ENCODE results near the gene RHOH. TPM values are rescaled to one million over a fixed set of nuclear protein-coding genes. Genes with fewer than 3 reads are reported as not detected.

RHOH gene
- total and polyA plus RNA-seq, 2 of the 13 experiments (the other 11 are each of a cell fraction or from before 2014, with no cell fraction given), result 0.57 TPM; not detected in 1

GRCh38 chr4:40149960-40150385, 46.9 kb upstream of the RHOH start:
- no peaks in the 10 kb centered on the region for H4K20me1 ChIP-seq (ENCODE audit: insufficient read depth, low read length)
- H3K9me3 ChIP-seq (ENCODE audit: low read length), result no peaks in the 10 kb centered on the region
- intact Hi-C loops (cut with micrococcal nuclease; ENCODE audit: unreplicated experiment) (loop anchor here (1.0 kb wide), 1 partner anchor 159 kb away; no protein-coding TSS in a partner anchor), in situ Hi-C loops (cut with HindIII; ENCODE audit: extremely low pct_ligation_motif_present, low pct_unique_long_range_greater_than_20kb) (loop anchor here (5.0 kb wide), 1 partner anchor 157 kb away; no protein-coding TSS in a partner anchor)
- 74% methylated on average over 3 of the region's 3 CpGs for WGBS (ENCODE audit: low lambda C conversion rate)
- FAIRE-seq (peak; percentile 81), ATAC-seq (peak; percentile 78), DNase-seq (ENCODE audit: low spot score) (peak; percentile 65)
- H3K27ac ChIP-seq (ENCODE audit: extremely low read length, insufficient read depth, low read length), result no peak overlapping the region
- no peak overlapping the region for H2AFZ ChIP-seq (ENCODE audit: low read length)
- no peak overlapping the region for H3K4me2 ChIP-seq (ENCODE audit: low read depth, low read length)
- H3K4me3 ChIP-seq (replicated peaks in 1 of 3; ENCODE audit: insufficient read depth in 1 of 3, low read depth in 2 of 3, low read length in 3 of 3), result no peak overlapping the region
- ChIA-PET CTCF (ENCODE audit: low intra/inter-chr PET ratio, low total read pairs) (interaction anchor here (0.9 to 1.4 kb wide), 6 partner anchors 159 to 358 kb away, joined by 3 to 29 read pairs (median 5); no protein-coding TSS in a partner anchor), POLR2A (no interaction called here)
- H3K27me3 ChIP-seq (ENCODE audit: control insufficient read depth in 1 of 2, insufficient read depth in 2 of 2, low read length in 2 of 2), result no peaks in the 10 kb centered on the region
- H3K4me1 ChIP-seq (ENCODE audit: insufficient read depth, low read length), result no peaks in the 10 kb centered on the region
- BruUV-seq (replicated peaks), result no TSS peak
- H3K9ac ChIP-seq (ENCODE audit: insufficient read depth, low read depth, low read length), result no peak overlapping the region
- H3K36me3 ChIP-seq (replicated peaks in 1 of 2; ENCODE audit: control insufficient read depth in 1 of 2, insufficient read depth in 2 of 2, low read length in 2 of 2), result 0 out of 5 replicates have a peak, but pooled peaks cover 0 to 14% of the 10 kb centered on the region in 2 experiments
- H3K79me2 ChIP-seq (ENCODE audit: insufficient read depth, low read length), result no peaks in the 10 kb centered on the region
- TF ChIP-seq CCAR2 (optimal IDR thresholded peaks at IDR 0.05; ENCODE audit: low read depth, low read length), result no peak
- TF ChIP-seq ZNF749 (CRISPR knock-in tag; IDR thresholded peaks at IDR 0.05; ENCODE audit: borderline replicate concordance), result no peak
- peak; percentile 89 for TF ChIP-seq STAG1 (CRISPR knock-in tag; IDR thresholded peaks at IDR 0.05)
- TF ChIP-seq ZNF484 (CRISPR knock-in tag; IDR thresholded peaks at IDR 0.05; ENCODE audit: borderline replicate concordance, low read depth), result peak; percentile 78; the same call in 1 of the 2 replicates
- TF ChIP-seq THRA (CRISPR knock-in tag; IDR thresholded peaks at IDR 0.05; ENCODE audit: borderline replicate concordance), result 0 out of 2 replicates have a peak, but pooled peaks have one; percentile 29
- no peak for TF ChIP-seq ZNF232 (CRISPR knock-in tag; IDR thresholded peaks at IDR 0.05; ENCODE audit: borderline replicate concordance)
- TF ChIP-seq, protein P1, sequence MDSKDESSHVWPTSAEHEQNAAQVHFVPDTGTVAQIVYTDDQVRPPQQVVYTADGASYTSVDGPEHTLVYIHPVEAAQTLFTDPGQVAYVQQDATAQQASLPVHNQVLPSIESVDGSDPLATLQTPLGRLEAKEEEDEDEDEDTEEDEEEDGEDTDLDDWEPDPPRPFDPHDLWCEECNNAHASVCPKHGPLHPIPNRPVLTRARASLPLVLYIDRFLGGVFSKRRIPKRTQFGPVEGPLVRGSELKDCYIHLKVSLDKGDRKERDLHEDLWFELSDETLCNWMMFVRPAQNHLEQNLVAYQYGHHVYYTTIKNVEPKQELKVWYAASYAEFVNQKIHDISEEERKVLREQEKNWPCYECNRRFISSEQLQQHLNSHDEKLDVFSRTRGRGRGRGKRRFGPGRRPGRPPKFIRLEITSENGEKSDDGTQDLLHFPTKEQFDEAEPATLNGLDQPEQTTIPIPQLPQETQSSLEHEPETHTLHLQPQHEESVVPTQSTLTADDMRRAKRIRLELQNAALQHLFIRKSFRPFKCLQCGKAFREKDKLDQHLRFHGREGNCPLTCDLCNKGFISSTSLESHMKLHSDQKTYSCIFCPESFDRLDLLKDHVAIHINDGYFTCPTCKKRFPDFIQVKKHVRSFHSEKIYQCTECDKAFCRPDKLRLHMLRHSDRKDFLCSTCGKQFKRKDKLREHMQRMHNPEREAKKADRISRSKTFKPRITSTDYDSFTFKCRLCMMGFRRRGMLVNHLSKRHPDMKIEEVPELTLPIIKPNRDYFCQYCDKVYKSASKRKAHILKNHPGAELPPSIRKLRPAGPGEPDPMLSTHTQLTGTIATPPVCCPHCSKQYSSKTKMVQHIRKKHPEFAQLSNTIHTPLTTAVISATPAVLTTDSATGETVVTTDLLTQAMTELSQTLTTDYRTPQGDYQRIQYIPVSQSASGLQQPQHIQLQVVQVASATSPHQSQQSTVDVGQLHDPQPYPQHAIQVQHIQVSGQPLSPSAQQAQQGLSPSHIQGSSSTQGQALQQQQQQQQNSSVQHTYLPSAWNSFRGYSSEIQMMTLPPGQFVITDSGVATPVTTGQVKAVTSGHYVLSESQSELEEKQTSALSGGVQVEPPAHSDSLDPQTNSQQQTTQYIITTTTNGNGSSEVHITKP (CRISPR knock-in tag; IDR thresholded peaks at IDR 0.05; ENCODE audit: low read depth), result no peak
- peak; percentile 85 for TF ChIP-seq SMC3 (IDR thresholded peaks at IDR 0.05; ENCODE audit: low read length)
- TF ChIP-seq RAD21 (CRISPR knock-in tag; IDR thresholded peaks at IDR 0.05), result peak; percentile 77
- TF ChIP-seq CTCF (CRISPR knock-in tag; IDR thresholded peaks at IDR 0.05), result peak; percentile 83
- 0 out of 2 replicates have a peak, but pooled peaks have one; percentile 23 for TF ChIP-seq PPARG (CRISPR knock-in tag; conservative IDR thresholded peaks at IDR 0.05)
- TF ChIP-seq SAP130 (CRISPR knock-in tag; IDR thresholded peaks at IDR 0.05; ENCODE audit: low read depth), result no peak
- TF ChIP-seq, protein P2, sequence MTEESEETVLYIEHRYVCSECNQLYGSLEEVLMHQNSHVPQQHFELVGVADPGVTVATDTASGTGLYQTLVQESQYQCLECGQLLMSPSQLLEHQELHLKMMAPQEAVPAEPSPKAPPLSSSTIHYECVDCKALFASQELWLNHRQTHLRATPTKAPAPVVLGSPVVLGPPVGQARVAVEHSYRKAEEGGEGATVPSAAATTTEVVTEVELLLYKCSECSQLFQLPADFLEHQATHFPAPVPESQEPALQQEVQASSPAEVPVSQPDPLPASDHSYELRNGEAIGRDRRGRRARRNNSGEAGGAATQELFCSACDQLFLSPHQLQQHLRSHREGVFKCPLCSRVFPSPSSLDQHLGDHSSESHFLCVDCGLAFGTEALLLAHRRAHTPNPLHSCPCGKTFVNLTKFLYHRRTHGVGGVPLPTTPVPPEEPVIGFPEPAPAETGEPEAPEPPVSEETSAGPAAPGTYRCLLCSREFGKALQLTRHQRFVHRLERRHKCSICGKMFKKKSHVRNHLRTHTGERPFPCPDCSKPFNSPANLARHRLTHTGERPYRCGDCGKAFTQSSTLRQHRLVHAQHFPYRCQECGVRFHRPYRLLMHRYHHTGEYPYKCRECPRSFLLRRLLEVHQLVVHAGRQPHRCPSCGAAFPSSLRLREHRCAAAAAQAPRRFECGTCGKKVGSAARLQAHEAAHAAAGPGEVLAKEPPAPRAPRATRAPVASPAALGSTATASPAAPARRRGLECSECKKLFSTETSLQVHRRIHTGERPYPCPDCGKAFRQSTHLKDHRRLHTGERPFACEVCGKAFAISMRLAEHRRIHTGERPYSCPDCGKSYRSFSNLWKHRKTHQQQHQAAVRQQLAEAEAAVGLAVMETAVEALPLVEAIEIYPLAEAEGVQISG (CRISPR knock-in tag; IDR thresholded peaks at IDR 0.05), result no peak
- TF ChIP-seq IKZF1 (IDR thresholded peaks at IDR 0.05), result no peak

Data from HepG2 (cell line).